NCI-H2081 treated with DMSO at 0.1 percent for 48 hours (cell line): Measurements from ENCODE around the gene RRP1.
A peak's percentile ranks its signal among the peaks of the same experiment; 100 is the strongest.

Source experiments
- DNase-seq: peaks from one replicate; lab custom pipeline; 2025; lab: John Stamatoyannopoulos, UW

The RRP1 gene, protein sequence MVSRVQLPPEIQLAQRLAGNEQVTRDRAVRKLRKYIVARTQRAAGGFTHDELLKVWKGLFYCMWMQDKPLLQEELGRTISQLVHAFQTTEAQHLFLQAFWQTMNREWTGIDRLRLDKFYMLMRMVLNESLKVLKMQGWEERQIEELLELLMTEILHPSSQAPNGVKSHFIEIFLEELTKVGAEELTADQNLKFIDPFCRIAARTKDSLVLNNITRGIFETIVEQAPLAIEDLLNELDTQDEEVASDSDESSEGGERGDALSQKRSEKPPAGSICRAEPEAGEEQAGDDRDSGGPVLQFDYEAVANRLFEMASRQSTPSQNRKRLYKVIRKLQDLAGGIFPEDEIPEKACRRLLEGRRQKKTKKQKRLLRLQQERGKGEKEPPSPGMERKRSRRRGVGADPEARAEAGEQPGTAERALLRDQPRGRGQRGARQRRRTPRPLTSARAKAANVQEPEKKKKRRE

GRCh38 chr21:43789276-43790009 lies at the start of gene RRP1:
TSS of gene RRP1 (plus strand) at chr21:43789577. CDS start at chr21:43789630, 53 bp downstream.
- peak; percentile 32 for DNase-seq

DNA sequence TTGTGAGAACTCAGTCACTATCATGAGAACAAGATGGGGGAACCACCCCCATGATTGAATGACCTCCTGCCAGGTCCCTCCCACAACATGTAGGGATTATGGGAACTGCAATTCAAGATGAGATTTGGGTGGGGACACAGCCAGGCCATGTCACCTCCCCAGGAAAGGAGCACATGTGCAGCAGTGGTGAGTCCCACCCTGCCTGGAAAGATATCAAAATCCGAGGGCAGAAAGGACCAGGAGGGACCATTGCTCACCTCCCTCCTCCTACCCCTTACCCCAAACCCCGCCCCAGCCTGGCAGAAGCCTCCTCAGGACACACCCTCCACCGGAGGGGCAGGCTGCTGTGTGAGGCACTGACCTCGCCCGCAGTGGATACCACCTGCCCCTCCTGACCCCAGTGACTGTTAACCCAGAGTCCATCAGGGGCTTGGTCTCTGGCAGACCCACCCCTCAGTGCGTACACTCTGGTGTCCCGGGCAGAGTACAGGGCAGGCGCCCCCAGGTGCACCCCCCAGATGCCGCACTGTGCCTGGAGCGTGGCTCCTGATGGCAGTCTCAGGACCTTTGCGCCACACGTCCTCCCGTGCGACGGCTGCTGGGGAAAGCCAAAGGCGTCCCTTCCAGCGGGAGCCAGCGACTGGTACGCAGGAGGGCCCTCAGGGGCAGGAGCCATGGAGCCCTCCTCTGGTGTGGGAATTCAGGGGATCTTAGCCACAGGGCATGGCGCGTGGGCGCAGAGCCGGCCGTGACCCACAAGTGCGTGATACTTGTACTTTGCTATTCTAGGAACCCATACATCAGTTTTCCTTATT lies 49.5 kb upstream of the RRP1 start:
- DNase-seq = no peak

GRCh38 chr21:43740497-43741156 lies 48.8 kb upstream of the RRP1 start:
- DNase-seq = no peak

DNA sequence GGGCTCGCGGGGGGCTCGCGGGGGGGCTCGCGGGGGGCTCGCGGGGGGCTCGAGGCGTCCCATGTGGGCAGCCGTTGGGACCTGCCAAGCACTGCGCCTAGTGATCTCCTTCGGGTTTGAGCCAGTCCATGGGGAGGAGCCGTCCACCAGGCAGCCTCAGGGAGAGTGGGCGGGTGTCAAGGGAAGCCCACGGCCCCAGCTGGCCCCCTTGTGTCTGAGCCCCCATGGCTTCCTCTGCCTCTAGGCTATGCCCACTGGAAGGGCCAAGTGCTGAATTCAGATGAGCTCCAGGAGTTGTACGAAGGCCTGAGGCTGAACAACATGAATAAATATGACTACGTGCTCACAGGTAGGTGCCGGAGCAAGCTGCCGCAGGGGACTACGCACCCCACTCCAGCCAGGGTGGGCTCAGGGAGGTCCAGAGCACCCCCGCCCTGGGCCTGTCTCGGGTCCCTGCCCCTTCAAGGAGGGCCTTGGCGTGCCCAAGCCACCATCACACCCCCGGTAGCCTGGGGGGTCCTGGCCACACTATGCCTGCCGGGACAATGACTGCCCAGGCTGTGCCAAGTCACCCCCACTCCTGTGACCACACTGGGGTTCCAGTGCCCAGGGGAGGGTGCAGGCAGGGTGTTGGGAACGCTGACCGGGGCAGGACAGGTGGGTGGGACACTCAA lies 47.8 kb upstream of the RRP1 start:
- DNase-seq = no peak

GRCh38 chr21:43743947-43744346 lies 45.4 kb upstream of the RRP1 start:
- no peak for DNase-seq

DNA sequence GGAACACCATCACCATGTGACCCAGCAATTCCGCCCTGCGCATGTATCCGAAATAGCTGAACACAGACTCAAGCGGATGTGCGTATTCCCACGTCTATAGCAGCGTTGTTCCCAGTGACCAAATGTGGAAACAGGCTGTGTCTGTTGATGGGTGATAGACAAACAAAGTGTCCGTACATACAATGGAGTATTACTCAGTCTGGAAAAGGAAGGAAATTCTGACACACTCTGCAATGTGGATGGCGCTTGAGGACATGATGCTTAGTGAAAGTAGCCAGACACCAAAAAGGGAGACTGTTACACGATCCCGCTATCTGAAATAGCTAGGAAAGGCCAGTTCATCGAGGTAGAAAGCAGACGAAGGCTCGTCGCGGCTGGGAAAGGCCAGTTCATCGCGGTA lies 44.7 kb upstream of the RRP1 start:
- no peak for DNase-seq

DNA sequence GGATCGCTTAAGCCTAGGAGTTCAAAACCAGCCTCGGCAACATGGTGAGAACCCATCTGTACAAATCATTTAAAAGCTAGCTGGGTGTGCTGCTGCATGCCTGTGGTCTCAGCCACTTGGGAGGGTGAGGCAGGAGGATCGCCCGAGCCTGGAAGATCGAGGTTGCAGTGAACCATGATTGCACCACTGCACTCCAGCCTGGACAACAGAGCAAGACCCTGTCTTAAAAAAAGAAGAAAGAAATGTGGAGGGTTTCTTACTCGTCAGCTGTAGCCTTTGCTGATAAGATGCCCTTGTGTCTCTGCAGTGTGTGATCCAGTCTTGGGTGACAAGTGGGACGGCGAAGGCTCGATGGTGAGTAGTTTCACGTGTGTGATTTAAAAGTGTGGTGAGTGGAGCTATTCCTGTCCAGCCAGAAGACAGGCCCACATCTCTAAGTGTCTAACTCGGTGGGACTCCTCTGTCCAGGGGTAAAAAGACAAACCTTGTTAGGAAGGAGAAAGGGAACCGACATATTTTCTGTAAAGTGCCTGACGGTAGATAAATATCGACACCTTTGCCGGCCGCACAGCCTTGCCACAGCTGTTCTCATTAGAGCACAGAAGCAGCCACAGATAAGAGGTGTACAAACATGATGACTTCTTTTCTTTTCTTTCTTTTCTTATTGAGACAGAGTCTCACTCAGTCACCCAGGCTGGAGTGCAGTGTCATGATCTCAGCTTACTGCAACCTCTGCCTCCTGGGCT lies 43.4 kb upstream of the RRP1 start:
- no peak for DNase-seq

GRCh38 chr21:43748622-43749021 lies 40.8 kb upstream of the RRP1 start:
- DNase-seq = no peak

GRCh38 chr21:43749651-43750262 lies 39.6 kb upstream of the RRP1 start:
- no peak for DNase-seq

- DNase-seq = no peak
These were observed 38.9 kb upstream of the RRP1 start for GRCh38 chr21:43750339-43751033.

- no peak for DNase-seq
These were observed 37.3 kb upstream of the RRP1 start for GRCh38 chr21:43751955-43752591.

DNA sequence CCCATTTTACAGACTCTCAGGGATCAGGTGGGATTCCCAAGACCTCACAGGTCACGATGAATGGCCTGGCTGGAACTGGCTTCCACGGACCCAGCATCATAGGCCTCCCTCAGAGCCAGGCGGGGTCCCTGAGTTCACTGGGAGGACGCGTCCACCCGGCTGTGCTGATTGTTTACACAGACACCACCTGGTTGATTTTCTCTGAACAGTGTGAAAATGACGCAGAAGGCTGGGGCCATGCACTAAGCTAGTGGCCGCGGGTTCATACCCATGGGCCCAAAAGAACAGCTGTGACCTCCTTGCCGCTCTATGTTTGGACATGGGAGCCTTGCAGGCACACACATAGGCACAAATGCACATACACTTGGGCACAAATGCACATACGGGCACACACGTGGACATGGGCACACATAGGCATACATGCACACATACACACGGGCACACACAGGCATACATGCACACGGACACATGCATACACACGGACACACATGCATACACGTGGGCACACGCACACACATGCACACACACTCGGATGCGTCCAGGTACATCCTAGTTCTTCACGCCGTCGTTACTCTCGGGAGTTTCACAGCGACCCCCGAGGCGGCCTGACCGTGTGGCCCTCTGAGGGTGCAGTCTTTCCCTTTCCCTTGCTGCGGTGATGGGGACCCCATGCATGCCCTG lies 36.5 kb upstream of the RRP1 start:
- no peak for DNase-seq

- no peak for DNase-seq
These were observed 36.0 kb upstream of the RRP1 start for GRCh38 chr21:43753439-43753799.

GRCh38 chr21:43754948-43755781 lies 34.2 kb upstream of the RRP1 start:
- DNase-seq = no peak

GRCh38 chr21:43755820-43756594 lies 33.4 kb upstream of the RRP1 start:
- no peak for DNase-seq

DNA sequence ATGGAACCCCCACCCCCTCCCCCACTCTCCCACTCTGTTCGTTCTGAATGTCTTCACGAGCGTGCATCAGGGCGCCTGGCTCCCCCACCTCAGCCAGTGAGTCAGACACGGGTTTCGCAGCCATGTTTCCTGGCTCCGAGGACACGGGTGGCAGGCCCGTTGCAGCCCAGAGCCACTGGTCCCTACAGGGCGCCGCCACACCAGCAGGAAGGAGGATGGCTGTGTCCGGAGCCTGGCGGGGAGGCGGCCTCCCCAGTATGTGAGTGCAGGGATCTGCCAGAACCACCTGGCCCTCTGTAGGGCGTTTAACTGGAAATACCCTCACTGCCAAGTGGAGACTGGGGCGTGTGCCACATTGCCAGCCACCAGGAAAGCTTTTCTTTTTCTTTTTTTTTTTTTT lies 31.8 kb upstream of the RRP1 start:
- DNase-seq = no peak

DNA sequence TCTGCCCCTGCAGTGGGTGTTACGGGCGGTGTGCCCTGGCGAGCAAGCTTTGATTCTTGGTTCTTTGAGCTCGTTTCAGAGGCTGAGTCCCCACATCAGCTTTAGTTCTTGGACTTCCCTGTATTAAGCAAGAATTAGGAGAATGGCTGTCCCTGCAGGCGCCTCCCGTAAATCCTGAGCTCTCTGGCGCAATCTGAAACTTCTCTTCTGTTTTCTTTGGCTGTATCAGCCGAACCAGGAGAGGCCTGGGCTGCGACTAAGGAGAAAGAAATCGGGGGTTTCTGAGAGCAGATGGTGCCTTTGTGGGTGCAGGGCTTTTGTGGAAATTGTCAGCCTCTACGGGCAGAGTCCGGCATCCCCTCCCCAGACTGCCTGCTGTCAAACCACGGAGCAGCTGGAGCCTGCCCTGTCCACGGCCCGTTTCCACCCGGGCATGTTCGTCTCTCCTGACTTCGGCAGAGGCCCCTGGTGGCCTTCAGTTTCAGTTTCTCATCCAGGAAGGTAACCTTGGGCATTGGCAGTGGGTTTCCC lies 31.2 kb upstream of the RRP1 start:
- no peak for DNase-seq
